Neuronal stem cell (in vitro differentiated cells): ENCODE measurements around the gene HIC2.
"Not testable (repeated sequence)": the region's sequence is repeated elsewhere in the genome, so short reads cannot be mapped to it uniquely, and the experiment has no call there.

ENCODE experiments used
- DNase-seq: peaks from one replicate; pipeline ENCODE4 v3.0.0-alpha.2; 2013; ENCODE audit warnings: low spot score
- H2AFZ ChIP-seq: one replicate; pipeline ENCODE4 v1.6.1; 2013; ENCODE audit warnings: mild to moderate bottlenecking, low read length, inconsistent platforms
- H2AK5ac ChIP-seq: 2 replicates; pipeline ENCODE4 v1.6.1; 2013; ENCODE audit warnings: low read depth, mild to moderate bottlenecking, inconsistent platforms, low read length, moderate library complexity, mixed read lengths
- H2BK120ac ChIP-seq: 2 replicates; pipeline ENCODE4 v1.6.1; 2013; ENCODE audit warnings: low read depth, mild to moderate bottlenecking, inconsistent platforms, low read length, moderate library complexity, mixed read lengths
- H2BK12ac ChIP-seq: one replicate; pipeline ENCODE4 v1.6.1; 2013; ENCODE audit warnings: low read length, inconsistent platforms
- H2BK15ac ChIP-seq: 2 replicates; pipeline ENCODE4 v1.6.1; 2013; ENCODE audit warnings: mild to moderate bottlenecking, low read length, inconsistent platforms, mixed read lengths
- H2BK5ac ChIP-seq: one replicate; pipeline ENCODE4 v1.6.1; 2013; ENCODE audit warnings: inconsistent platforms, mild to moderate bottlenecking, low read length, moderate library complexity
- H3K14ac ChIP-seq: one replicate; pipeline ENCODE4 v1.6.1; 2013; ENCODE audit warnings: low read length, inconsistent platforms
- H3K18ac ChIP-seq: 2 replicates; pipeline ENCODE4 v1.6.1; 2013; ENCODE audit warnings: low read length, inconsistent platforms
- H3K23ac ChIP-seq: 2 replicates; pipeline ENCODE4 v1.6.1; 2013; ENCODE audit warnings: low read depth, mild to moderate bottlenecking, mixed read lengths, low read length, inconsistent platforms; ENCODE audit not compliant: poor library complexity
- H3K27ac ChIP-seq: replicated peaks from 3 replicates; pipeline ENCODE4 v1.5.1; 2013; ENCODE audit warnings: low read length, inconsistent platforms
- H3K27me3 ChIP-seq, 3 experiments: 2 replicates each; pipeline ENCODE4 v1.6.1; 2013; ENCODE audit warnings: low read length in 3 of 3, mild to moderate bottlenecking in 2 of 3, inconsistent platforms in 1 of 3, low read depth in 1 of 3, mixed read lengths in 1 of 3, moderate library complexity in 1 of 3; ENCODE audit not compliant: control insufficient read depth in 3 of 3, insufficient read depth in 3 of 3
- H3K36me3 ChIP-seq, 2 donors: replicated peaks in 1 of 2; 2 replicates each; pipeline ENCODE4 v1.6.1; 2013; ENCODE audit warnings: low read length in 2 of 2; ENCODE audit not compliant: control insufficient read depth in 2 of 2, insufficient read depth in 2 of 2
- H3K4ac ChIP-seq: 2 replicates; pipeline ENCODE4 v1.6.1; 2013; ENCODE audit warnings: inconsistent platforms, mild to moderate bottlenecking, low read length, moderate library complexity
- H3K4me1 ChIP-seq, 2 donors: 1 replicate in 1 of 2; 2 replicates in 1 of 2; pipeline ENCODE4 v1.6.1; 2013; ENCODE audit warnings: low read length in 2 of 2, low read depth in 1 of 2; ENCODE audit not compliant: control insufficient read depth in 2 of 2, insufficient read depth in 1 of 2
- H3K4me2 ChIP-seq: one replicate; pipeline ENCODE4 v1.6.1; 2013; ENCODE audit warnings: mild to moderate bottlenecking, low read length, inconsistent platforms; ENCODE audit not compliant: insufficient read depth, poor library complexity, severe bottlenecking
- H3K4me3 ChIP-seq, 2 donors: 2 replicates each; pipeline ENCODE4 v1.5.1; 2013; ENCODE audit warnings: low read length in 2 of 2, mild to moderate bottlenecking in 2 of 2, inconsistent platforms in 1 of 2, moderate library complexity in 1 of 2
- H3K79me1 ChIP-seq: one replicate; pipeline ENCODE4 v1.6.1; 2013; ENCODE audit warnings: low read depth, mild to moderate bottlenecking, inconsistent platforms, low read length, moderate library complexity
- H3K9ac ChIP-seq: one replicate; pipeline ENCODE4 v1.6.1; 2013; ENCODE audit warnings: mild to moderate bottlenecking, low read depth, low read length, inconsistent platforms; ENCODE audit not compliant: poor library complexity
- H3K9me3 ChIP-seq, 2 donors: replicated peaks in 1 of 2; 2 replicates each; pipeline versions ENCODE3 to v1.6.1; 2013; ENCODE audit warnings: low read length in 2 of 2, mild to moderate bottlenecking in 2 of 2, inconsistent platforms in 1 of 2, low read depth in 1 of 2, mixed read lengths in 1 of 2, moderate library complexity in 1 of 2; ENCODE audit not compliant: control insufficient read depth in 2 of 2, insufficient read depth in 1 of 2
- H4K8ac ChIP-seq: one replicate; pipeline ENCODE4 v1.6.1; 2013; ENCODE audit warnings: low read depth, mild to moderate bottlenecking, inconsistent platforms, low read length, moderate library complexity
- H4K91ac ChIP-seq: one replicate; pipeline ENCODE4 v1.6.1; 2013; ENCODE audit warnings: low read length, low read depth, mild to moderate bottlenecking, inconsistent platforms; ENCODE audit not compliant: poor library complexity
- WGBS, 2 donors: extraction: QIAGEN DNeasy Blood & Tissue Kit; methylation state at CpG; one replicate each; pipeline ENCODE4 v1.1.7; 2013; ENCODE audit warnings: missing lambda C conversion rate in 2 of 2, mixed read lengths in 1 of 2; ENCODE audit not compliant: insufficient read length in 2 of 2, insufficient replicate concordance in 1 of 2; ENCODE audit errors: extremely low coverage in 2 of 2; 5-methylcytosine and 5-hydroxymethylcytosine counted together

HIC2 gene

GRCh38 chr22:21492271-21492670, 75.1 kb downstream of the HIC2 start:
- H3K27me3 ChIP-seq, H2BK12ac ChIP-seq, H3K27ac ChIP-seq, DNase-seq, H3K4me1 ChIP-seq, H2BK15ac ChIP-seq, H2BK5ac ChIP-seq, H3K4me3 ChIP-seq, H3K9ac ChIP-seq, H3K4me2 ChIP-seq, H4K91ac ChIP-seq, H3K4ac ChIP-seq, H3K36me3 ChIP-seq, H4K8ac ChIP-seq, H2BK120ac ChIP-seq, H2AK5ac ChIP-seq, H3K18ac ChIP-seq, H3K23ac ChIP-seq, H3K9me3 ChIP-seq, H3K79me1 ChIP-seq, H3K14ac ChIP-seq, H2AFZ ChIP-seq: not testable (repeated sequence)
- WGBS, 2 donors: no CpG with 5 or more reads among the region's 8 CpGs

- H3K9me3 ChIP-seq, H3K14ac ChIP-seq, H3K27ac ChIP-seq, H3K4me2 ChIP-seq, H3K23ac ChIP-seq, H2AFZ ChIP-seq, H3K36me3 ChIP-seq, H2BK15ac ChIP-seq, H3K4me1 ChIP-seq, H3K18ac ChIP-seq, H2BK12ac ChIP-seq, H2AK5ac ChIP-seq, H3K79me1 ChIP-seq, H3K4ac ChIP-seq, DNase-seq, H4K91ac ChIP-seq, H3K27me3 ChIP-seq, H4K8ac ChIP-seq, H3K4me3 ChIP-seq, H2BK5ac ChIP-seq, H2BK120ac ChIP-seq, H3K9ac ChIP-seq: not testable (repeated sequence)
- no CpG with 5 or more reads among the region's 23 CpGs for WGBS, 2 donors
Measured at GRCh38 chr22:21493789-21494782, 76.9 kb downstream of the HIC2 start.

- not testable (repeated sequence) for H3K18ac ChIP-seq
- WGBS, 2 donors: no CpG with 5 or more reads among the region's 4 CpGs
Measured at GRCh38 chr22:21497984-21498383, 80.8 kb downstream of the HIC2 start.

GRCh38 chr22:21498489-21498888, 81.3 kb downstream of the HIC2 start:
- H3K14ac ChIP-seq, H2BK12ac ChIP-seq, H4K8ac ChIP-seq, H3K27me3 ChIP-seq, H3K27ac ChIP-seq, H3K79me1 ChIP-seq, H2BK5ac ChIP-seq, H4K91ac ChIP-seq, H3K4me1 ChIP-seq, H3K9me3 ChIP-seq, H2AFZ ChIP-seq, H3K4me2 ChIP-seq, H2AK5ac ChIP-seq, H3K4me3 ChIP-seq, H3K9ac ChIP-seq, H3K36me3 ChIP-seq, H2BK120ac ChIP-seq, H3K4ac ChIP-seq, H3K23ac ChIP-seq, H2BK15ac ChIP-seq, H3K18ac ChIP-seq, DNase-seq: not testable (repeated sequence)
- no CpG with 5 or more reads among the region's 7 CpGs for WGBS, 2 donors

More at GRCh38 chr22:21497984-21498383, 80.8 kb downstream of the HIC2 start:
- H4K91ac ChIP-seq, H2AK5ac ChIP-seq, H3K14ac ChIP-seq, H3K9me3 ChIP-seq, H3K4me1 ChIP-seq, H3K23ac ChIP-seq, H3K4me3 ChIP-seq, H2AFZ ChIP-seq, H3K4ac ChIP-seq, H2BK12ac ChIP-seq, H2BK120ac ChIP-seq, H2BK15ac ChIP-seq, H3K9ac ChIP-seq, H3K27me3 ChIP-seq, H4K8ac ChIP-seq, H2BK5ac ChIP-seq, H3K36me3 ChIP-seq, H3K27ac ChIP-seq, H3K79me1 ChIP-seq, H3K4me2 ChIP-seq, DNase-seq: not testable (repeated sequence)
